ENCODE data around the gene CASP8AP2. TPM values are rescaled to one million over a fixed set of nuclear protein-coding genes. Genes with fewer than 3 reads are reported as not detected.
"Not testable (repeated sequence)": the region's sequence is repeated elsewhere in the genome, so short reads cannot be mapped to it uniquely, and the experiment has no call there.

Gene CASP8AP2
- total RNA-seq, 2 donors from 2014 or later = 18.2 to 18.8 TPM

- intact Hi-C loops (cut with DNase I) = no loop called here
These were observed 12.2 kb upstream of the CASP8AP2 start for GRCh38 chr6:89817481-89817880.

GRCh38 chr6:89818977-89819335 is 10.7 kb upstream of the CASP8AP2 start:
- DNase-seq (ENCODE audit: low spot score) = no peak
- intact Hi-C loops (cut with DNase I) = no loop called here

More at GRCh38 chr6:89817481-89817880, 12.2 kb upstream of the CASP8AP2 start:
- no peak for DNase-seq (ENCODE audit: low spot score)

- intact Hi-C loops (cut with DNase I) = no loop called here
- peak; percentile 96 for DNase-seq (ENCODE audit: low spot score)
These were observed 10.1 kb upstream of the CASP8AP2 start, which contains the start of gene MDN1 for GRCh38 chr6:89819336-89820130. TSS of gene MDN1 (minus strand) at chr6:89819794. CDS start at chr6:89819607, 187 bp downstream.

GRCh38 chr6:89826029-89826528 is 3.6 kb upstream of the CASP8AP2 start:
- no peak for DNase-seq (ENCODE audit: low spot score)
- intact Hi-C loops (cut with DNase I) = no loop called here

- intact Hi-C loops (cut with DNase I); DNase-seq (ENCODE audit: low spot score): not testable (repeated sequence)
These were observed 1.1 kb upstream of the CASP8AP2 start for GRCh38 chr6:89828475-89828987.

GRCh38 chr6:89828988-89829471 is 650 bp upstream of the CASP8AP2 start:
- intact Hi-C loops (cut with DNase I) = no loop called here

GRCh38 chr6:89830170-89830809 is 610 bp downstream of the CASP8AP2 start:
- intact Hi-C loops (cut with DNase I) = no loop called here
- no peak for DNase-seq (ENCODE audit: low spot score)

More at GRCh38 chr6:89828988-89829471, 650 bp upstream of the CASP8AP2 start:
- DNase-seq (ENCODE audit: low spot score) = no peak

- intact Hi-C loops (cut with DNase I) = no loop called here
These were observed 5.5 kb downstream of the CASP8AP2 start for GRCh38 chr6:89834884-89835792.

GRCh38 chr6:89836639-89837222 is 7.1 kb downstream of the CASP8AP2 start:
- no peak for DNase-seq (ENCODE audit: low spot score)
- intact Hi-C loops (cut with DNase I) = no loop called here

More at GRCh38 chr6:89834884-89835792, 5.5 kb downstream of the CASP8AP2 start:
- no peak for DNase-seq (ENCODE audit: low spot score)

- intact Hi-C loops (cut with DNase I) = no loop called here
- DNase-seq (ENCODE audit: low spot score) = no peak
These were observed 10.9 kb downstream of the CASP8AP2 start for GRCh38 chr6:89840538-89840937.

GRCh38 chr6:89842228-89842627 is 12.5 kb downstream of the CASP8AP2 start:
- no peak for DNase-seq (ENCODE audit: low spot score)

GRCh38 chr6:89843070-89843469 is 13.4 kb downstream of the CASP8AP2 start:
- intact Hi-C loops (cut with DNase I) = no loop called here

More at GRCh38 chr6:89842228-89842627, 12.5 kb downstream of the CASP8AP2 start:
- intact Hi-C loops (cut with DNase I) = no loop called here

GRCh38 chr6:89847513-89847912 is 17.8 kb downstream of the CASP8AP2 start:
- DNase-seq (ENCODE audit: low spot score); intact Hi-C loops (cut with DNase I): not testable (repeated sequence)

More at GRCh38 chr6:89843070-89843469, 13.4 kb downstream of the CASP8AP2 start:
- DNase-seq (ENCODE audit: low spot score) = no peak

- intact Hi-C loops (cut with DNase I) = no loop called here
- no peak for DNase-seq (ENCODE audit: low spot score)
These were observed 23.4 kb downstream of the CASP8AP2 start for GRCh38 chr6:89853068-89853467.

GRCh38 chr6:89858041-89858440 is 28.4 kb downstream of the CASP8AP2 start:
- intact Hi-C loops (cut with DNase I) = no loop called here
- no peak for DNase-seq (ENCODE audit: low spot score)

- intact Hi-C loops (cut with DNase I) = no loop called here
- DNase-seq (ENCODE audit: low spot score) = no peak
These were observed 30.1 kb downstream of the CASP8AP2 start for GRCh38 chr6:89859744-89860143.

GRCh38 chr6:89862273-89862672 is 32.6 kb downstream of the CASP8AP2 start:
- intact Hi-C loops (cut with DNase I) = no loop called here
- DNase-seq (ENCODE audit: low spot score) = no peak

- DNase-seq (ENCODE audit: low spot score) = no peak
- intact Hi-C loops (cut with DNase I) = no loop called here
These were observed 33.0 kb downstream of the CASP8AP2 start for GRCh38 chr6:89862698-89863097.

Data from posterior vena cava (tissue), 2 donors.